ENCODE data around the gene ZNF18. TPM values are rescaled to one million over a fixed set of nuclear protein-coding genes. Genes with fewer than 3 reads are reported as not detected.

ZNF18 gene
- total and polyA plus RNA-seq, 2 of the 13 experiments (the other 11 are each of a cell fraction or from before 2014, with no cell fraction given), result 2.4 to 5.4 TPM

DNA sequence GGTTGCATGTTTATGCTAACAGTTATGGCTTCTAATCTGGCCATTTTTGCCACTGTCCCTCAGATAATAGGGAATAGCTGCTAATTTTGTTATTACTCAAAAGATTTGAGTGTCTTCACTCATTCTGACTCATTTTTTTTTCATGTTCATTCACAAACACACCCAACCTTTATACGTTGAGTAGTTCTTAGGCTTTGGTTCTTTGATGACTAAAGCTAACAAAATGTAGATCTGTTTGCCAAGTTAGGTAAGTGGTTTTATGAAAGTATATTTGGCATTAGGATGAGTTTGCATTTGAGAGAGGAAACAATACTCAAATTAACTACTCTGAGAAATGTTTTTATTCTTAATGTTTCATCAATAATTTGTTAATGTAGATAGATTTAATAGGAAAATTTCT lies 27.1 kb upstream of the ZNF18 start:
- H3K4me3 ChIP-seq (replicated peaks in 1 of 3; ENCODE audit: insufficient read depth in 1 of 3, low read depth in 2 of 3, low read length in 3 of 3), result no peak overlapping the region
- ChIA-PET POLR2A (interaction anchor here (2.0 kb wide), 1 partner anchor 27 kb away, joined by 28 read pairs; the partner anchor contains the start of gene ZNF18), CTCF (ENCODE audit: low intra/inter-chr PET ratio, low total read pairs) (no interaction called here)
- no peak overlapping the region for H3K9ac ChIP-seq (ENCODE audit: insufficient read depth, low read depth, low read length)
- in situ Hi-C loops (cut with HindIII; ENCODE audit: extremely low pct_ligation_motif_present, low pct_unique_long_range_greater_than_20kb) (no loop called here), intact Hi-C loops (cut with micrococcal nuclease; ENCODE audit: unreplicated experiment) (loop anchor here (10.0 kb wide), 1 partner anchor 60 kb away; no protein-coding TSS in a partner anchor)
- no peaks in the 10 kb centered on the region for H3K9me3 ChIP-seq (ENCODE audit: low read length)
- H2AFZ ChIP-seq (ENCODE audit: low read length), result no peak overlapping the region
- peaks cover 0 to 3% of the 10 kb centered on the region in 2 experiments; a peak in 1 of 5 replicates for H3K36me3 ChIP-seq (replicated peaks in 1 of 2; ENCODE audit: control insufficient read depth in 1 of 2, insufficient read depth in 2 of 2, low read length in 2 of 2)
- peak; percentile 77 for DNase-seq (ENCODE audit: low spot score)
- H3K79me2 ChIP-seq (ENCODE audit: insufficient read depth, low read length), result peaks cover 79% of the 10 kb centered on the region
- no TSS peak for BruUV-seq (replicated peaks)
- peak overlapping the region; percentile 41 for H3K27ac ChIP-seq (ENCODE audit: extremely low read length, insufficient read depth, low read length)
- no peak for ATAC-seq
- peak overlapping the region; percentile 78 for H3K4me2 ChIP-seq (ENCODE audit: low read depth, low read length)
- WGBS (ENCODE audit: low lambda C conversion rate), result 15% methylated on average over 1 of the region's 1 CpG
- H4K20me1 ChIP-seq (ENCODE audit: insufficient read depth, low read length), result peaks cover 32% of the 10 kb centered on the region
- peaks cover 0 to 11% of the 10 kb centered on the region in 2 experiments; a peak in 3 of 5 replicates for H3K27me3 ChIP-seq (ENCODE audit: control insufficient read depth in 1 of 2, insufficient read depth in 2 of 2, low read length in 2 of 2)
- peaks cover 55% of the 10 kb centered on the region for H3K4me1 ChIP-seq (ENCODE audit: insufficient read depth, low read length)
- FAIRE-seq, result no peak
- TF ChIP-seq, protein P1, sequence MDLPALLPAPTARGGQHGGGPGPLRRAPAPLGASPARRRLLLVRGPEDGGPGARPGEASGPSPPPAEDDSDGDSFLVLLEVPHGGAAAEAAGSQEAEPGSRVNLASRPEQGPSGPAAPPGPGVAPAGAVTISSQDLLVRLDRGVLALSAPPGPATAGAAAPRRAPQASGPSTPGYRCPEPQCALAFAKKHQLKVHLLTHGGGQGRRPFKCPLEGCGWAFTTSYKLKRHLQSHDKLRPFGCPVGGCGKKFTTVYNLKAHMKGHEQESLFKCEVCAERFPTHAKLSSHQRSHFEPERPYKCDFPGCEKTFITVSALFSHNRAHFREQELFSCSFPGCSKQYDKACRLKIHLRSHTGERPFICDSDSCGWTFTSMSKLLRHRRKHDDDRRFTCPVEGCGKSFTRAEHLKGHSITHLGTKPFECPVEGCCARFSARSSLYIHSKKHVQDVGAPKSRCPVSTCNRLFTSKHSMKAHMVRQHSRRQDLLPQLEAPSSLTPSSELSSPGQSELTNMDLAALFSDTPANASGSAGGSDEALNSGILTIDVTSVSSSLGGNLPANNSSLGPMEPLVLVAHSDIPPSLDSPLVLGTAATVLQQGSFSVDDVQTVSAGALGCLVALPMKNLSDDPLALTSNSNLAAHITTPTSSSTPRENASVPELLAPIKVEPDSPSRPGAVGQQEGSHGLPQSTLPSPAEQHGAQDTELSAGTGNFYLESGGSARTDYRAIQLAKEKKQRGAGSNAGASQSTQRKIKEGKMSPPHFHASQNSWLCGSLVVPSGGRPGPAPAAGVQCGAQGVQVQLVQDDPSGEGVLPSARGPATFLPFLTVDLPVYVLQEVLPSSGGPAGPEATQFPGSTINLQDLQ (CRISPR knock-in tag; IDR thresholded peaks at IDR 0.05), result no peak
- TF ChIP-seq, protein P2, sequence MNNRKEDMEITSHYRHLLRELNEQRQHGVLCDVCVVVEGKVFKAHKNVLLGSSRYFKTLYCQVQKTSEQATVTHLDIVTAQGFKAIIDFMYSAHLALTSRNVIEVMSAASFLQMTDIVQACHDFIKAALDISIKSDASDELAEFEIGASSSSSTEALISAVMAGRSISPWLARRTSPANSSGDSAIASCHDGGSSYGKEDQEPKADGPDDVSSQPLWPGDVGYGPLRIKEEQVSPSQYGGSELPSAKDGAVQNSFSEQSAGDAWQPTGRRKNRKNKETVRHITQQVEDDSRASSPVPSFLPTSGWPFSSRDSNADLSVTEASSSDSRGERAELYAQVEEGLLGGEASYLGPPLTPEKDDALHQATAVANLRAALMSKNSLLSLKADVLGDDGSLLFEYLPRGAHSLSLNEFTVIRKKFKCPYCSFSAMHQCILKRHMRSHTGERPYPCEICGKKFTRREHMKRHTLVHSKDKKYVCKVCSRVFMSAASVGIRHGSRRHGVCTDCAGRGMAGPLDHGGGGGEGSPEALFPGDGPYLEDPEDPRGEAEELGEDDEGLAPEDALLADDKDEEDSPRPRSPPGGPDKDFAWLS (CRISPR knock-in tag; IDR thresholded peaks at IDR 0.05; ENCODE audit: borderline replicate concordance), result no peak
- TF ChIP-seq EP300 (IDR thresholded peaks at IDR 0.05; ENCODE audit: low read depth in 2 of 2, low read length in 2 of 2) (peak in 1 of 2 experiments; percentile 27; a peak in 1 of 4 replicates), EP300 (CRISPR knock-in tag; IDR thresholded peaks at IDR 0.05; ENCODE audit: borderline replicate concordance) (no peak), RBM22 (optimal IDR thresholded peaks at IDR 0.05; ENCODE audit: low read length) (no peak), SOX13 (IDR thresholded peaks at IDR 0.05) (no peak), SOX13 (CRISPR knock-in tag; conservative IDR thresholded peaks at IDR 0.05 in 1 of 2, IDR thresholded peaks at IDR 0.05 in 1 of 2) (peak in 1 of 2 experiments; percentile 22; a peak in 1 of 4 replicates), FOXA3 (CRISPR knock-in tag; IDR thresholded peaks at IDR 0.05) (0 out of 2 replicates have a peak, but pooled peaks have one; percentile 14), LCORL (IDR thresholded peaks at IDR 0.05) (no peak), LCORL (CRISPR knock-in tag; IDR thresholded peaks at IDR 0.05) (no peak), JARID2 (CRISPR knock-in tag; IDR thresholded peaks at IDR 0.05; ENCODE audit: insufficient replicate concordance) (no peak), TCF7 (IDR thresholded peaks at IDR 0.05; ENCODE audit: low read depth) (0 out of 2 replicates have a peak, but pooled peaks have one; percentile 9), SAP130 (CRISPR knock-in tag; IDR thresholded peaks at IDR 0.05; ENCODE audit: low read depth) (0 out of 2 replicates have a peak, but pooled peaks have one; percentile 19), ZNF124 (CRISPR knock-in tag; IDR thresholded peaks at IDR 0.05) (no peak), RXRB (CRISPR knock-in tag; IDR thresholded peaks at IDR 0.05; ENCODE audit: borderline replicate concordance) (no peak)
- TF ChIP-seq, protein P3, sequence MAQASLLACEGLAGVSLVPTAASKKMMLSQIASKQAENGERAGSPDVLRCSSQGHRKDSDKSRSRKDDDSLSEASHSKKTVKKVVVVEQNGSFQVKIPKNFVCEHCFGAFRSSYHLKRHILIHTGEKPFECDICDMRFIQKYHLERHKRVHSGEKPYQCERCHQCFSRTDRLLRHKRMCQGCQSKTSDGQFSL (CRISPR knock-in tag; IDR thresholded peaks at IDR 0.05), result no peak
- TF ChIP-seq, protein P4, sequence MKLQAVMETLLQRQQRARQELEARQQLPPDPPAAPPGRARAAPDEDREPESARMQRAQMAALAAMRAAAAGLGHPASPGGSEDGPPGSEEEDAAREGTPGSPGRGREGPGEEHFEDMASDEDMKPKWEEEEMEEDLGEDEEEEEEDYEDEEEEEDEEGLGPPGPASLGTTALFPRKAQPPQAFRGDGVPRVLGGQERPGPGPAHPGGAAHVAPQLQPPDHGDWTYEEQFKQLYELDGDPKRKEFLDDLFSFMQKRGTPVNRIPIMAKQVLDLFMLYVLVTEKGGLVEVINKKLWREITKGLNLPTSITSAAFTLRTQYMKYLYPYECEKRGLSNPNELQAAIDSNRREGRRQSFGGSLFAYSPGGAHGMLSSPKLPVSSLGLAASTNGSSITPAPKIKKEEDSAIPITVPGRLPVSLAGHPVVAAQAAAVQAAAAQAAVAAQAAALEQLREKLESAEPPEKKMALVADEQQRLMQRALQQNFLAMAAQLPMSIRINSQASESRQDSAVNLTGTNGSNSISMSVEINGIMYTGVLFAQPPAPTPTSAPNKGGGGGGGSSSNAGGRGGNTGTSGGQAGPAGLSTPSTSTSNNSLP (IDR thresholded peaks at IDR 0.05; ENCODE audit: low read depth, low read length), result 0 out of 2 replicates have a peak, but pooled peaks have one; percentile 59

All from HepG2 (cell line).